ENCODE measurements around the gene CBL.

GRCh38 chr11:119318240-119319135 is 112.3 kb downstream of the CBL start:
- TF ChIP-seq CTCF (conservative IDR thresholded peaks at IDR 0.05; ENCODE audit: low read length) (no peak), EZH2phosphoT487 (IDR thresholded peaks at IDR 0.05; ENCODE audit: borderline replicate concordance) (no peak)
